GM12878 (cell line): ENCODE data around the gene DOC2B. TPM values are rescaled to one million over a fixed set of nuclear protein-coding genes. Genes with fewer than 3 reads are reported as not detected.

Experiments used
- ATAC-seq: fragments of 200-7000 bp; cut with Tn5 transposase; 3 replicates; pipeline ENCODE4 v1.9.1; 2020; ENCODE audit warnings: mild to moderate bottlenecking, moderate library complexity
- BruUV-seq: library from RNA; stranded (reverse); fragments of 400-500 nt; replicated peaks from 2 replicates; lab custom pipeline; 2021; lab: Mats Ljungman, UMichigan
- CTCF ChIA-PET: fragments of 300-600 bp; sonication (Branson Sonifier 250); formaldehyde crosslinking; extraction: SDS; loops from one replicate; lab custom pipeline; 2021; ENCODE audit warnings: inconsistent platforms; lab: Yijun Ruan, JAX
- POLR2A ChIA-PET: fragments of 350-600 bp; formaldehyde crosslinking; extraction: SDS; loops from one replicate; lab custom pipeline; 2021; ENCODE audit warnings: inconsistent platforms; lab: Charles Lee
- RAD21 ChIA-PET: fragments of 300-600 bp; sonication (Branson Sonifier 250); formaldehyde crosslinking; loops from one replicate; lab custom pipeline; 2023; ENCODE audit warnings: antibody characterized with exemption; ENCODE audit not compliant: unreplicated experiment; lab: Charles Lee
- SMC1A ChIA-PET: fragments of 300-600 bp; sonication (Branson Sonifier 250); formaldehyde crosslinking; loops from one replicate; lab custom pipeline; 2023; ENCODE audit not compliant: unreplicated experiment, uncharacterized antibody; lab: Charles Lee
- DNase-seq: peaks from one replicate; pipeline ENCODE4 v3.0.0-alpha.2; 2011; ENCODE audit warnings: low read depth, low spot score
- FAIRE-seq: peaks from 3 replicates; lab custom pipeline; 2011; peaks lifted over from hg19 to GRCh38; lab: Jason Lieb, UNC
- H2AFZ ChIP-seq: 2 replicates; pipeline ENCODE4 v1.6.0; 2011; ENCODE audit warnings: low read depth, low read length, control low read depth; ENCODE audit not compliant: control insufficient read depth
- H3K27ac ChIP-seq: 2 replicates; pipeline ENCODE4 v1.5.1; 2011; ENCODE audit warnings: control low read depth; ENCODE audit not compliant: control insufficient read depth, insufficient read depth
- H3K27me3 ChIP-seq, 2 experiments: replicated peaks in 1 of 2; 2 replicates each; pipeline versions ENCODE4 v1.6.0 to v1.6.1; 2011; ENCODE audit warnings: low read length in 1 of 2; ENCODE audit not compliant: control insufficient read depth in 2 of 2, insufficient read depth in 2 of 2
- H3K36me3 ChIP-seq, 2 experiments: 2 replicates each; pipeline ENCODE4 v1.5.1; 2011; ENCODE audit warnings: low read length in 1 of 2; ENCODE audit not compliant: control insufficient read depth in 2 of 2, insufficient read depth in 2 of 2
- H3K4me1 ChIP-seq: 2 replicates; pipeline ENCODE4 v1.6.1; 2011; ENCODE audit warnings: mild to moderate bottlenecking, low read length, moderate library complexity, mixed read lengths; ENCODE audit not compliant: control insufficient read depth, insufficient read depth
- H3K4me2 ChIP-seq: 2 replicates; pipeline ENCODE4 v1.6.0; 2011; ENCODE audit warnings: control low read depth; ENCODE audit not compliant: control insufficient read depth, insufficient read depth
- H3K4me3 ChIP-seq: fragments of 200-600 bp; sonication (generic); 2 replicates; pipeline ENCODE4 v1.5.1; 2016
- H3K79me2 ChIP-seq: 2 replicates; pipeline ENCODE4 v1.6.0; 2011; ENCODE audit warnings: low read length; ENCODE audit not compliant: control insufficient read depth, insufficient read depth
- H3K9ac ChIP-seq: 2 replicates; pipeline ENCODE4 v1.8.0; 2011; ENCODE audit warnings: low read length, control low read depth, mixed read lengths; ENCODE audit not compliant: control insufficient read depth, insufficient read depth
- H3K9me3 ChIP-seq: replicated peaks from 3 replicates; pipeline ENCODE4 v1.5.1; 2011; ENCODE audit warnings: mild to moderate bottlenecking, low read length; ENCODE audit not compliant: control insufficient read depth, insufficient read depth
- H4K20me1 ChIP-seq: 2 replicates; pipeline ENCODE4 v1.6.0; 2011; ENCODE audit not compliant: control insufficient read depth, insufficient read depth
- BRCA1 ChIP-seq: IDR thresholded peaks from 2 replicates; pipeline ENCODE4 v1.6.1; 2011; ENCODE audit warnings: low read depth, low read length, improper control_type of control experiment
- CREM ChIP-seq: IDR thresholded peaks from 2 replicates; pipeline ENCODE4 v1.6.1; 2014; ENCODE audit warnings: antibody characterized with exemption, low read depth
- MYC ChIP-seq: IDR thresholded peaks from 2 replicates; pipeline ENCODE4 v1.6.1; 2011; ENCODE audit warnings: mild to moderate bottlenecking, low read length, moderate library complexity, inconsistent platforms; ENCODE audit not compliant: insufficient read depth, insufficient replicate concordance, insufficient read length, severe bottlenecking
- NFXL1 ChIP-seq: fragments of 450-650 bp; IDR thresholded peaks from 2 replicates; pipeline ENCODE4 v1.6.1; 2017; ENCODE audit warnings: antibody characterized with exemption, mild to moderate bottlenecking, borderline replicate concordance
- NRF1 ChIP-seq: conservative IDR thresholded peaks from 2 replicates; pipeline ENCODE4 v1.6.1; 2011; ENCODE audit warnings: mild to moderate bottlenecking, low read depth, low read length, improper control_type of control experiment
- RB1 ChIP-seq: fragments of 450-650 bp; formaldehyde crosslinking; IDR thresholded peaks from 2 replicates; pipeline ENCODE4 v1.6.1; 2017; ENCODE audit warnings: mild to moderate bottlenecking, borderline replicate concordance
- TARDBP ChIP-seq: IDR thresholded peaks from 2 replicates; pipeline ENCODE4 v1.6.1; 2016; ENCODE audit warnings: borderline replicate concordance
- WGBS: methylation state at CpG from one replicate; pipeline ENCODE4 v1.1.6; 2016; ENCODE audit warnings: low lambda C conversion rate; ENCODE audit not compliant: insufficient replicate concordance, insufficient coverage; ENCODE audit errors: missing lambda C conversion rate; 5-methylcytosine and 5-hydroxymethylcytosine counted together
- in situ Hi-C: fragments of 300-500 bp; cut with MboI; formaldehyde crosslinking; loops from 9 replicates; pipeline ENCODE4 v1.14.3; 2018; ENCODE audit warnings: mixed read lengths
- intact Hi-C: fragments of 100-400 bp; cut with micrococcal nuclease; formaldehyde crosslinking; loops from one replicate; pipeline ENCODE4 v1.14.2; 2022; ENCODE audit not compliant: unreplicated experiment
- polyA plus RNA-seq, 11 experiments: library from polyadenylated mRNA; depleted of rRNA in 4 of 11; unstranded in 6 of 11; stranded (reverse) in 5 of 11; fragments of >200 nt; fragmentation: Nextera tagmentation in 4 of 11; fragmentation: Illumina TruSeq in 1 of 11; extraction: Ambion mirVana in 4 of 11; extraction: Trizol in 1 of 11; gene quantifications; 1 replicate in 1 of 11; 2 replicates in 10 of 11; pipeline versions ENCODE4 v1.2.1 to v1.2.3, GENCODE V29; 2011 to 2016; ENCODE audit warnings: inconsistent platforms in 2 of 11, missing spikeins in 2 of 11, low read depth in 1 of 11
- total RNA-seq, 4 experiments: library from RNA; depleted of rRNA in 3 of 4; stranded (reverse); fragments of >200 nt in 3 of 4; fragmentation: Illumina TruSeq in 1 of 4; extraction: Trizol in 1 of 4; gene quantifications; 2 replicates each; pipeline versions ENCODE4 v1.2.1 to v1.2.3, GENCODE V29; 2013 to 2021
- TF ChIP-seq, protein P1 (sequence below): IDR thresholded peaks from 2 replicates; pipeline ENCODE4 v1.6.1; 2011; ENCODE audit warnings: borderline replicate concordance, low read depth, mild to moderate bottlenecking, moderate library complexity, mixed read lengths, low read length; ENCODE audit not compliant: insufficient read depth; ENCODE audit errors: extremely low read length
- TF ChIP-seq, protein P2 (sequence below): fragments of 450-650 bp; IDR thresholded peaks from 2 replicates; pipeline ENCODE4 v1.6.1; 2016; ENCODE audit warnings: mild to moderate bottlenecking, moderate library complexity, borderline replicate concordance
- TF ChIP-seq, protein P3 (sequence below): IDR thresholded peaks from 2 replicates; pipeline ENCODE4 v1.6.1; 2011; ENCODE audit warnings: low read depth, low read length, improper control_type of control experiment, borderline replicate concordance

DOC2B gene
- total and polyA plus RNA-seq, 10 of the 15 experiments (the other 5 are each of a cell fraction or from before 2014, with no cell fraction given), result not detected

DNA sequence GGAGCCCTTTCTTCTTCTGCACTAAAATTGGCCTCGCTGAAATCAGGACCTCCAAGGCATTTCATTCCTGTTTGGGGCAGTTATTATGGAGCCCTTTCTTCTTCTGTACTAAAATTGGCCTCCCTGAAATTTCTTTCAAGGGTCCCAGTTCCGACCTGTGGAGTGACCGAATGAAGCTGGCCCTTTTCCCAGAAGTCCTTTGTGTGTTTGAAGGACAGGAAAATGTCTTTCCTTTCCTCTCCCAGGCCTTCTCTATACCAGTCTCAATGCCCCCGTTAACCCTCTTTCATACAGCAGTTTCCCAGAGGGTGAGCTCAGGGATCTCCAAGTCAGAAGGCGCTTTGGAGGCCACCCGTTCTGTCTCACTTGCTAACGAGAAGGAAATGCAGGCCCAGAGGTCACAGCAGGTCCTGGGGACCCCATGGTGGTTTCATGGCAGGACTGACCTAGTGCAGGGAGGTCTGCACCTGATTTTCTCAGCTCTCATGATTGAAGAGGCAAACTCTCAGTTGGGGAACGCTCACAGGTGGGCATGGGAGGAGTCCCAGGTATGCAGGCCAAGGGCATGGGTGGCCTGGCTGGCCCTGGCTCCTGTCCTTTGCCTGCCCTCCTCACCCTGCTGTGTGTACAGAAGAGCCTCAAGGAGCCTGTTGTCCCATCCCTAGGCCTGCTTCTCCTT lies 37.1 kb upstream of the DOC2B start:
- ChIA-PET CTCF (no interaction called here), SMC1A (no interaction called here), RAD21 (no interaction called here)
- H3K4me2 ChIP-seq, result no peak overlapping the region
- intact Hi-C loops, result no loop called here
- H4K20me1 ChIP-seq, result no peaks in the 10 kb centered on the region
- no peak overlapping the region for H3K27ac ChIP-seq
- no peaks in the 10 kb centered on the region for H3K79me2 ChIP-seq
- H3K4me1 ChIP-seq, result no peaks in the 10 kb centered on the region
- no peak for ATAC-seq
- H3K36me3 ChIP-seq, result no peaks in the 10 kb centered on the region
- H3K4me3 ChIP-seq, result no peak overlapping the region
- H3K27me3 ChIP-seq, result no peaks in the 10 kb centered on the region
- TF ChIP-seq NFXL1, result no peak
- TF ChIP-seq, all 136 proteins: peak for 0
- 4% methylated on average over 8 of the region's 8 CpGs for WGBS
- POLR2A ChIA-PET, result no interaction called here
- FAIRE-seq (no peak), DNase-seq (no peak)
- H3K9ac ChIP-seq, result no peak overlapping the region
- H3K9me3 ChIP-seq, result no peaks in the 10 kb centered on the region
- in situ Hi-C loops, result no loop called here
- no peak overlapping the region for H2AFZ ChIP-seq
- no TSS peak for BruUV-seq

DNA sequence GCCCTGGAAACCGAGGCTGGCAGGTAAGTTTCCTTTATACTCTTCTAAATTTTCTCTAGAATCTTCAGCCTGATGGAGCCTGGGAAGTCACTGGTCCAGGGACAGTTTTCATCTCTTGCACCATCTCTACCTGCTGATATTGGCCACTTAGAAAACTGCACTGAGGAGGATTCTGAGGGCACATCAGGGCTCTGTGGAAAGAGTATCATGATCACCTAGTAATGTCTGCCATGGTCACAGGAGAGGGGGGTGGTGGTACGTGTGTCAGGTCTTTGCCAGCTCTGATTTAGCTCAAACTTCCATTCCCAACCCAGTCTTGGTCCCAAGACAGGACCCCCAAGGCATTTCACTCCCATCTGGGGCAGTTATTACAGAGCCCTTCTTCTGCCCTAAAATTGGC lies 35.2 kb upstream of the DOC2B start:
- CTCF ChIA-PET, result no interaction called here
- no peak for DNase-seq
- BruUV-seq, result no TSS peak
- Histone ChIP-seq H3K36me3 (no peaks in the 10 kb centered on the region), H3K9ac (no peak overlapping the region), H3K4me1 (no peaks in the 10 kb centered on the region), H4K20me1 (no peaks in the 10 kb centered on the region), H3K4me2 (no peak overlapping the region), H3K27ac (no peak overlapping the region), H3K79me2 (no peaks in the 10 kb centered on the region), H2AFZ (no peak overlapping the region), H3K9me3 (no peaks in the 10 kb centered on the region), H3K27me3 (no peaks in the 10 kb centered on the region; a peak in 1 of 4 replicates), H3K4me3 (no peak overlapping the region)
- POLR2A ChIA-PET, result no interaction called here
- intact Hi-C loops, result no loop called here
- RAD21 ChIA-PET, result no interaction called here
- SMC1A ChIA-PET, result no interaction called here
- FAIRE-seq, result no peak
- WGBS, result 10% methylated on average over 2 of the region's 2 CpGs
- in situ Hi-C loops, result no loop called here
- ATAC-seq, result no peak
- TF ChIP-seq, protein P1, sequence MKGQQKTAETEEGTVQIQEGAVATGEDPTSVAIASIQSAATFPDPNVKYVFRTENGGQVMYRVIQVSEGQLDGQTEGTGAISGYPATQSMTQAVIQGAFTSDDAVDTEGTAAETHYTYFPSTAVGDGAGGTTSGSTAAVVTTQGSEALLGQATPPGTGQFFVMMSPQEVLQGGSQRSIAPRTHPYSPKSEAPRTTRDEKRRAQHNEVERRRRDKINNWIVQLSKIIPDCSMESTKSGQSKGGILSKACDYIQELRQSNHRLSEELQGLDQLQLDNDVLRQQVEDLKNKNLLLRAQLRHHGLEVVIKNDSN, result no peak
- TF ChIP-seq RB1, result no peak
- TF ChIP-seq, protein P2, sequence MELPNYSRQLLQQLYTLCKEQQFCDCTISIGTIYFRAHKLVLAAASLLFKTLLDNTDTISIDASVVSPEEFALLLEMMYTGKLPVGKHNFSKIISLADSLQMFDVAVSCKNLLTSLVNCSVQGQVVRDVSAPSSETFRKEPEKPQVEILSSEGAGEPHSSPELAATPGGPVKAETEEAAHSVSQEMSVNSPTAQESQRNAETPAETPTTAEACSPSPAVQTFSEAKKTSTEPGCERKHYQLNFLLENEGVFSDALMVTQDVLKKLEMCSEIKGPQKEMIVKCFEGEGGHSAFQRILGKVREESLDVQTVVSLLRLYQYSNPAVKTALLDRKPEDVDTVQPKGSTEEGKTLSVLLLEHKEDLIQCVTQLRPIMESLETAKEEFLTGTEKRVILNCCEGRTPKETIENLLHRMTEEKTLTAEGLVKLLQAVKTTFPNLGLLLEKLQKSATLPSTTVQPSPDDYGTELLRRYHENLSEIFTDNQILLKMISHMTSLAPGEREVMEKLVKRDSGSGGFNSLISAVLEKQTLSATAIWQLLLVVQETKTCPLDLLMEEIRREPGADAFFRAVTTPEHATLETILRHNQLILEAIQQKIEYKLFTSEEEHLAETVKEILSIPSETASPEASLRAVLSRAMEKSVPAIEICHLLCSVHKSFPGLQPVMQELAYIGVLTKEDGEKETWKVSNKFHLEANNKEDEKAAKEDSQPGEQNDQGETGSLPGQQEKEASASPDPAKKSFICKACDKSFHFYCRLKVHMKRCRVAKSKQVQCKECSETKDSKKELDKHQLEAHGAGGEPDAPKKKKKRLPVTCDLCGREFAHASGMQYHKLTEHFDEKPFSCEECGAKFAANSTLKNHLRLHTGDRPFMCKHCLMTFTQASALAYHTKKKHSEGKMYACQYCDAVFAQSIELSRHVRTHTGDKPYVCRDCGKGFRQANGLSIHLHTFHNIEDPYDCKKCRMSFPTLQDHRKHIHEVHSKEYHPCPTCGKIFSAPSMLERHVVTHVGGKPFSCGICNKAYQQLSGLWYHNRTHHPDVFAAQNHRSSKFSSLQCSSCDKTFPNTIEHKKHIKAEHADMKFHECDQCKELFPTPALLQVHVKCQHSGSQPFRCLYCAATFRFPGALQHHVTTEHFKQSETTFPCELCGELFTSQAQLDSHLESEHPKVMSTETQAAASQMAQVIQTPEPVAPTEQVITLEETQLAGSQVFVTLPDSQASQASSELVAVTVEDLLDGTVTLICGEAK, result no peak
- TF ChIP-seq CREM, result no peak
- no peak for TF ChIP-seq BRCA1
- no peak for TF ChIP-seq NFXL1
- TF ChIP-seq TARDBP, result no peak
- no peak for TF ChIP-seq MYC
- TF ChIP-seq NRF1, result no peak
- TF ChIP-seq, protein P3, sequence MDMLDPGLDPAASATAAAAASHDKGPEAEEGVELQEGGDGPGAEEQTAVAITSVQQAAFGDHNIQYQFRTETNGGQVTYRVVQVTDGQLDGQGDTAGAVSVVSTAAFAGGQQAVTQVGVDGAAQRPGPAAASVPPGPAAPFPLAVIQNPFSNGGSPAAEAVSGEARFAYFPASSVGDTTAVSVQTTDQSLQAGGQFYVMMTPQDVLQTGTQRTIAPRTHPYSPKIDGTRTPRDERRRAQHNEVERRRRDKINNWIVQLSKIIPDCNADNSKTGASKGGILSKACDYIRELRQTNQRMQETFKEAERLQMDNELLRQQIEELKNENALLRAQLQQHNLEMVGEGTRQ, result no peak
